Thyroid gland (tissue), 4 donors: ENCODE measurements around the gene PCCA.

Source experiments
- POLR2A ChIP-seq, 2 donors: fragments of 450-650 bp; IDR thresholded peaks; one replicate each; pipeline ENCODE4 v1.6.1; 2017; ENCODE audit warnings: antibody characterized with exemption in 2 of 2, mild to moderate bottlenecking in 2 of 2, moderate library complexity in 1 of 2
- TF ChIP-seq, protein P1 (sequence below), 6 experiments: fragments of 200-600 bp in 3 of 6; fragments of 450-650 bp in 3 of 6; sonication (generic) in 3 of 6; IDR thresholded peaks; one replicate each; pipeline ENCODE4 v1.5.1; 2016 to 2019; ENCODE audit warnings: antibody characterized with exemption in 6 of 6, mild to moderate bottlenecking in 2 of 6, inconsistent platforms in 1 of 6, moderate library complexity in 1 of 6

DNA sequence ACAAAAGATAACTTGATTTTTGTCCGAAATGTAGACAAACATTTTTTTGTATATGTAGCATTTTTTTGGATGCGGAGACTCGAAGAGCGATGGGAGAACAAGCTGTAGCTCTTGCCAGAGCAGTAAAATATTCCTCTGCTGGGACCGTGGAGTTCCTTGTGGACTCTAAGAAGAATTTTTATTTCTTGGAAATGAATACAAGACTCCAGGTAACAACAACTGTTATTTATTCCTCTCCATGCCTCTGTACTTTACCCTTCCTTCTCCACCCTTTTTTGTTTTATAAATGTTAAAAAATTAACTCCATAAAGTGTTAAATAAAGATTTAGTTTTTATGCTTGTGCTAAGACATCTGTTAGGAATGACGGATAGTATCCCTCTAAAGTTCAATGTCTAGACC lies 184.2 kb downstream of the PCCA start:
- no peak for TF ChIP-seq POLR2A (IDR thresholded peaks at IDR 0.05)
- TF ChIP-seq, protein P1, sequence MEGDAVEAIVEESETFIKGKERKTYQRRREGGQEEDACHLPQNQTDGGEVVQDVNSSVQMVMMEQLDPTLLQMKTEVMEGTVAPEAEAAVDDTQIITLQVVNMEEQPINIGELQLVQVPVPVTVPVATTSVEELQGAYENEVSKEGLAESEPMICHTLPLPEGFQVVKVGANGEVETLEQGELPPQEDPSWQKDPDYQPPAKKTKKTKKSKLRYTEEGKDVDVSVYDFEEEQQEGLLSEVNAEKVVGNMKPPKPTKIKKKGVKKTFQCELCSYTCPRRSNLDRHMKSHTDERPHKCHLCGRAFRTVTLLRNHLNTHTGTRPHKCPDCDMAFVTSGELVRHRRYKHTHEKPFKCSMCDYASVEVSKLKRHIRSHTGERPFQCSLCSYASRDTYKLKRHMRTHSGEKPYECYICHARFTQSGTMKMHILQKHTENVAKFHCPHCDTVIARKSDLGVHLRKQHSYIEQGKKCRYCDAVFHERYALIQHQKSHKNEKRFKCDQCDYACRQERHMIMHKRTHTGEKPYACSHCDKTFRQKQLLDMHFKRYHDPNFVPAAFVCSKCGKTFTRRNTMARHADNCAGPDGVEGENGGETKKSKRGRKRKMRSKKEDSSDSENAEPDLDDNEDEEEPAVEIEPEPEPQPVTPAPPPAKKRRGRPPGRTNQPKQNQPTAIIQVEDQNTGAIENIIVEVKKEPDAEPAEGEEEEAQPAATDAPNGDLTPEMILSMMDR (IDR thresholded peaks at IDR 0.05): no peak
